Keratinocyte (primary cell): ENCODE data around the gene TOP3B. TPM values are rescaled to one million over a fixed set of nuclear protein-coding genes. Genes with fewer than 3 reads are reported as not detected.

Experiments used
- DNase-seq: peaks from one replicate; pipeline ENCODE4 v3.0.0-alpha.2; 2011; ENCODE audit warnings: low read depth, missing footprints, low spot score
- FAIRE-seq: peaks from 2 replicates; lab custom pipeline; 2011; peaks lifted over from hg19 to GRCh38; lab: Jason Lieb, UNC
- H2AFZ ChIP-seq: 2 replicates; pipeline ENCODE4 v1.6.0; 2012; ENCODE audit warnings: low read length, control low read depth, inconsistent platforms; ENCODE audit not compliant: control insufficient read depth
- H3K27ac ChIP-seq: 2 replicates; pipeline ENCODE4 v1.5.1; 2011; ENCODE audit warnings: low read length; ENCODE audit not compliant: control insufficient read depth, insufficient read depth
- H3K27me3 ChIP-seq: 3 replicates; pipeline ENCODE4 v1.6.0; 2011; ENCODE audit warnings: low read length; ENCODE audit not compliant: control insufficient read depth, insufficient read depth; ENCODE audit errors: extremely low read depth
- H3K36me3 ChIP-seq, 2 experiments: 2 replicates in 1 of 2; 3 replicates in 1 of 2; pipeline ENCODE4 v1.5.1; 2011; ENCODE audit warnings: low read length in 2 of 2, mild to moderate bottlenecking in 1 of 2; ENCODE audit not compliant: control insufficient read depth in 2 of 2, insufficient read depth in 2 of 2; ENCODE audit errors: extremely low read depth in 1 of 2
- H3K4me1 ChIP-seq: 3 replicates; pipeline ENCODE4 v1.5.1; 2011; ENCODE audit warnings: low read length; ENCODE audit not compliant: control insufficient read depth, insufficient read depth; ENCODE audit errors: extremely low read depth
- H3K4me2 ChIP-seq: 3 replicates; pipeline ENCODE4 v1.6.0; 2011; ENCODE audit warnings: low read depth, low read length; ENCODE audit not compliant: control insufficient read depth, insufficient read depth; ENCODE audit errors: extremely low read depth
- H3K4me3 ChIP-seq, 3 experiments: fragments of 200-600 bp in 1 of 3; sonication (generic) in 1 of 3; 2 replicates in 2 of 3; 3 replicates in 1 of 3; pipeline ENCODE4 v1.5.1; 2011 to 2016; ENCODE audit warnings: low read length in 3 of 3, mild to moderate bottlenecking in 3 of 3, control low read depth in 2 of 3, inconsistent platforms in 1 of 3, low read depth in 1 of 3, mixed read lengths in 1 of 3, mixed run types in 1 of 3, moderate library complexity in 1 of 3; ENCODE audit not compliant: control insufficient read depth in 2 of 3, insufficient read depth in 2 of 3; ENCODE audit errors: extremely low read depth in 1 of 3
- H3K79me2 ChIP-seq: 2 replicates; pipeline ENCODE4 v1.6.0; 2012; ENCODE audit warnings: low read length; ENCODE audit not compliant: control insufficient read depth, insufficient read depth
- H3K9ac ChIP-seq: 3 replicates; pipeline ENCODE4 v1.6.0; 2011; ENCODE audit warnings: low read length; ENCODE audit not compliant: control insufficient read depth, insufficient read depth; ENCODE audit errors: extremely low read depth
- H3K9me1 ChIP-seq: 3 replicates; pipeline ENCODE4 v1.6.0; 2011; ENCODE audit warnings: low read length; ENCODE audit not compliant: control insufficient read depth, insufficient read depth; ENCODE audit errors: extremely low read depth
- H3K9me3 ChIP-seq: 2 replicates; pipeline ENCODE4 v1.5.1; 2012; ENCODE audit warnings: low read depth, low read length; ENCODE audit not compliant: control insufficient read depth
- H4K20me1 ChIP-seq: 3 replicates; pipeline ENCODE4 v1.6.0; 2011; ENCODE audit warnings: low read length; ENCODE audit not compliant: control insufficient read depth, insufficient read depth; ENCODE audit errors: extremely low read depth
- EZH2 ChIP-seq: IDR thresholded peaks from one replicate; pipeline ENCODE4 v1.6.1; 2012; ENCODE audit warnings: inconsistent platforms, mild to moderate bottlenecking, low read length, moderate library complexity
- dilution Hi-C: fragments of 300-500 bp; cut with MboI; formaldehyde crosslinking; loops from one replicate; pipeline ENCODE4 v1.7.0; 2020; ENCODE audit warnings: low sequenced_read_pairs; ENCODE audit not compliant: extremely low pct_ligation_motif_present
- polyA plus RNA-seq, 5 experiments: library from polyadenylated mRNA; depleted of rRNA in 3 of 5; stranded (reverse) in 3 of 5; stranded (forward) in 1 of 5; unstranded in 1 of 5; fragments of >200 nt; gene quantifications; 1 replicate in 1 of 5; 2 replicates in 3 of 5; 3 replicates in 1 of 5; pipeline versions ENCODE4 v1.2.1 to v1.2.3, GENCODE V29; 2011 to 2012; ENCODE audit warnings: missing spikeins in 2 of 5, low read depth in 1 of 5, low replicate concordance in 1 of 5
- TF ChIP-seq, protein P1 (sequence below), 3 experiments: IDR thresholded peaks in 1 of 3; conservative IDR thresholded peaks in 1 of 3; optimal IDR thresholded peaks in 1 of 3; 2 replicates in 2 of 3; 3 replicates in 1 of 3; pipeline versions ENCODE3 to v1.5.1; 2011; ENCODE audit warnings: low read length in 3 of 3, mild to moderate bottlenecking in 3 of 3, moderate library complexity in 2 of 3, control low read depth in 1 of 3, inconsistent platforms in 1 of 3; ENCODE audit not compliant: insufficient read depth in 2 of 3; ENCODE audit errors: extremely low read depth in 1 of 3

Gene TOP3B
- polyA plus RNA-seq, 1 donor (not counting 4 experiments of a cell fraction or from before 2014, with no cell fraction given), result 13.8 TPM

DNA sequence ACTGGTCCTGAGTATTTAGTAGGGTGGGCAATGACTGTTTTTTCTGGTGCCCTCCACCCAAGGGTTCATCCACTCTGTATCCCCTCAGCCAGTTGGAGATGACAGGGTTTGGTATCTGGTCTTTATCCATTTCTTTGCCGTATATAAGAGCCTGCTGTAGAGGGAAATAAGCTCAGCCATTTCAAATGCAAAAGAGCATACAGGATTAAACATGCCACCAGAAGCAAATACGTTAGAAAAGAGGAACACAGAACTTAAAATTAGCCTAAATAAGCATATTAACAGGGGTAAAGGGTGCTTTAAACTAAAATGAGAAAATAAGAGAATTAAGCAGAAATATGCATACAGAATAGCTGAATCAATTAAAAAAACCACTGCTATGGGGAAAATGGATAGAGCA lies 27.8 kb upstream of the TOP3B start:
- no peak overlapping the region for H3K27ac ChIP-seq
- DNase-seq (no peak), FAIRE-seq (no peak)
- no peaks in the 10 kb centered on the region for H4K20me1 ChIP-seq
- H3K9me3 ChIP-seq, result no peaks in the 10 kb centered on the region
- no peak overlapping the region for H3K4me3 ChIP-seq
- no peaks in the 10 kb centered on the region for H3K79me2 ChIP-seq
- H3K27me3 ChIP-seq, result no peaks in the 10 kb centered on the region
- no peaks in the 10 kb centered on the region for H3K9me1 ChIP-seq
- TF ChIP-seq, protein P1, sequence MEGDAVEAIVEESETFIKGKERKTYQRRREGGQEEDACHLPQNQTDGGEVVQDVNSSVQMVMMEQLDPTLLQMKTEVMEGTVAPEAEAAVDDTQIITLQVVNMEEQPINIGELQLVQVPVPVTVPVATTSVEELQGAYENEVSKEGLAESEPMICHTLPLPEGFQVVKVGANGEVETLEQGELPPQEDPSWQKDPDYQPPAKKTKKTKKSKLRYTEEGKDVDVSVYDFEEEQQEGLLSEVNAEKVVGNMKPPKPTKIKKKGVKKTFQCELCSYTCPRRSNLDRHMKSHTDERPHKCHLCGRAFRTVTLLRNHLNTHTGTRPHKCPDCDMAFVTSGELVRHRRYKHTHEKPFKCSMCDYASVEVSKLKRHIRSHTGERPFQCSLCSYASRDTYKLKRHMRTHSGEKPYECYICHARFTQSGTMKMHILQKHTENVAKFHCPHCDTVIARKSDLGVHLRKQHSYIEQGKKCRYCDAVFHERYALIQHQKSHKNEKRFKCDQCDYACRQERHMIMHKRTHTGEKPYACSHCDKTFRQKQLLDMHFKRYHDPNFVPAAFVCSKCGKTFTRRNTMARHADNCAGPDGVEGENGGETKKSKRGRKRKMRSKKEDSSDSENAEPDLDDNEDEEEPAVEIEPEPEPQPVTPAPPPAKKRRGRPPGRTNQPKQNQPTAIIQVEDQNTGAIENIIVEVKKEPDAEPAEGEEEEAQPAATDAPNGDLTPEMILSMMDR (optimal IDR thresholded peaks at IDR 0.05 in 1 of 3, IDR thresholded peaks at IDR 0.05 in 1 of 3, conservative IDR thresholded peaks at IDR 0.05 in 1 of 3; ENCODE audit: extremely low read depth in 1 of 3, insufficient read depth in 2 of 3, low read length in 3 of 3), result no peak
- no peak for TF ChIP-seq EZH2
- H3K9ac ChIP-seq, result no peak overlapping the region
- no peaks in the 10 kb centered on the region for H3K36me3 ChIP-seq
- dilution Hi-C loops, result no loop called here
- no peak overlapping the region for H2AFZ ChIP-seq
- no peak overlapping the region for H3K4me2 ChIP-seq
- peaks cover 14% of the 10 kb centered on the region for H3K4me1 ChIP-seq

DNA sequence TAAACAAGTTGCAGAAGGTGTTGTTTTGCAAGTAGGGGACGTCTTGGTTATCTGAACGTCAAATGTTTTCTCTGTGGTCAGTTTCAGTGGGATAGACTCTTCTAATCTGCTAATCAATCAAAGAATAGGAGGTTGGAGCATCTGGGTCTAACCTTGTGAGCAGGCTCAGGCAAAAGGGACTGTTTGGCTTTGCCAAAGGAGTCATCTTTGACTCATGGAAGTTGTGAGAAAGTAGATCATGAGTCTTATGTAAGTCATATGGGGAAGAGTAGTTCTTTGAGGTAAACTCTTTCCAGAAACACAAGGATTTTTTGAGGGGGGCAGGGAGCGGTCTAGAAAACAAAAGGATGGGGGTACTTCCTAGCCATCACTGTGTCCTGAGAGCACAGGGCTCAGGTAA lies 27.1 kb upstream of the TOP3B start:
- Histone ChIP-seq H3K4me3 (no peak overlapping the region), H3K36me3 (no peaks in the 10 kb centered on the region), H3K27me3 (no peaks in the 10 kb centered on the region), H3K4me1 (peaks cover 14% of the 10 kb centered on the region), H3K4me2 (no peak overlapping the region), H3K27ac (no peak overlapping the region), H4K20me1 (no peaks in the 10 kb centered on the region), H2AFZ (no peak overlapping the region), H3K9ac (no peak overlapping the region), H3K9me3 (no peaks in the 10 kb centered on the region), H3K79me2 (no peaks in the 10 kb centered on the region), H3K9me1 (no peaks in the 10 kb centered on the region)
- peak; percentile 73 for FAIRE-seq
- dilution Hi-C loops, result no loop called here
- TF ChIP-seq EZH2, result no peak
- TF ChIP-seq, protein P1 (optimal IDR thresholded peaks at IDR 0.05 in 1 of 3, IDR thresholded peaks at IDR 0.05 in 1 of 3, conservative IDR thresholded peaks at IDR 0.05 in 1 of 3; ENCODE audit: extremely low read depth in 1 of 3, insufficient read depth in 2 of 3, low read length in 3 of 3), result no peak
- no peak for DNase-seq
